ENCODE results near the gene DUSP9. TPM values are rescaled to one million over a fixed set of nuclear protein-coding genes. Genes with fewer than 3 reads are reported as not detected.

The DUSP9 gene
- polyA plus RNA-seq, 1 donor (not counting 4 experiments of a cell fraction or from before 2014, with no cell fraction given) = 0.47 TPM

DNA sequence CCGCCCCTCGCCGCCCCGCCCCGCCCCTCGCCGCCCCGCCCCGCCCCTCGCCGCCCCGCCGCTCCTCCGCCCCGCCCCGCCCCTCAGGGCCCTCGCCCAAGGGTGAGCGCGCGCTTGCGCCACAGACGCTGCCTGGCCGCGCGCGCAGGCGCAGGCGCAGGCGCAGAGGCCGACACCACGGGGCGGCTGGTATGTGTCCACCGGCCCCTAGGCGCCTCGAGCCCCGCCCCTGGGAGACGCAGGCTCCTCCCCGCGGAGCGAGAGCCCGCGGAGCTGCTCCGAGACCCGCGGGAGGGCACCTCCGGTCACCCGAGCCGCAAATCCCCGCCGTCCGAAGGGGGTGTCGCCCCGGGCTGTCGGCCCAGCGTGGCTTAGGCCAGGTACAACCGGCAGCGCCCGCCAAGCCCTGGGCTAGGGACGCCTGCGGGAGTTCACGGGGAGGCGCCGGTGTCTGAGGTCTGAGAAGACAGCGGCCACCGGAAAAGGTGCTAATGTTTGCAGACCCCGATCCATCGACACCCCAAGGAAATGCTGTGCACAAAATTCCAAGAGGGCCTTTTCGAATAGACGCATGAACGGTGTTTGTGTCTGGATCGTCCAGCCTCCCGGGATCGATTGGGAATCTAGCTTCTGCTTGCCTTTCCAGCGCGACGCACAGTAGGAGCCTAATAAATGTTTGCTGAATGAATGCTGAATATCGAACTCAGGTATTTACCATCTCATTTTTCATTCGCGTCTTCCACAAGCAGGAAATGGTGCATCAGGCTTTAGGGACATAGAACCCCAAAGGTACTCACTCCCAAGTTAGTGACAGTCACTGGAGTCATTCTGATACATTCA is 47.6 kb upstream of the DUSP9 start:
- Histone ChIP-seq H3K4me1 (ENCODE audit: control insufficient read depth, extremely low read depth, insufficient read depth, low read length) (peaks cover 20% of the 10 kb centered on the region), H3K27me3 (ENCODE audit: control insufficient read depth, extremely low read depth, insufficient read depth, low read length) (no peaks in the 10 kb centered on the region), H3K79me2 (ENCODE audit: control insufficient read depth, insufficient read depth, low read length) (peaks cover 19% of the 10 kb centered on the region), H3K9me1 (ENCODE audit: control insufficient read depth, extremely low read depth, insufficient read depth, low read length) (no peaks in the 10 kb centered on the region), H4K20me1 (ENCODE audit: control insufficient read depth, extremely low read depth, insufficient read depth, low read length) (no peaks in the 10 kb centered on the region), H3K27ac (ENCODE audit: control insufficient read depth, insufficient read depth, low read length) (peak overlapping the region; percentile 1), H3K36me3 (ENCODE audit: control insufficient read depth in 2 of 2, extremely low read depth in 1 of 2, insufficient read depth in 2 of 2, low read length in 2 of 2) (peaks cover 0 to 2% of the 10 kb centered on the region in 2 experiments), H3K9ac (ENCODE audit: control insufficient read depth, extremely low read depth, insufficient read depth, low read length) (peak overlapping the region; percentile 59), H3K4me2 (ENCODE audit: control insufficient read depth, extremely low read depth, insufficient read depth, low read depth, low read length) (peak overlapping the region; percentile 85), H2AFZ (ENCODE audit: control insufficient read depth, low read length) (peak overlapping the region; percentile 59), H3K4me3 (ENCODE audit: control insufficient read depth in 2 of 3, extremely low read depth in 1 of 3, insufficient read depth in 2 of 3, low read depth in 1 of 3, low read length in 3 of 3) (peak overlapping the region; percentile 42 to 72 (median 55)), H3K9me3 (ENCODE audit: control insufficient read depth, low read depth, low read length) (no peaks in the 10 kb centered on the region)
- no peak for TF ChIP-seq CTCF (optimal IDR thresholded peaks at IDR 0.05 in 1 of 3, IDR thresholded peaks at IDR 0.05 in 1 of 3, conservative IDR thresholded peaks at IDR 0.05 in 1 of 3; ENCODE audit: extremely low read depth in 1 of 3, insufficient read depth in 2 of 3, low read length in 3 of 3)
- TF ChIP-seq EZH2 (IDR thresholded peaks at IDR 0.05; ENCODE audit: low read length) = no peak
- FAIRE-seq (no peak), DNase-seq (ENCODE audit: low read depth, low spot score) (peak; percentile 33)
- dilution Hi-C loops (cut with MboI; ENCODE audit: extremely low pct_ligation_motif_present, low sequenced_read_pairs) = no loop called here

DNA sequence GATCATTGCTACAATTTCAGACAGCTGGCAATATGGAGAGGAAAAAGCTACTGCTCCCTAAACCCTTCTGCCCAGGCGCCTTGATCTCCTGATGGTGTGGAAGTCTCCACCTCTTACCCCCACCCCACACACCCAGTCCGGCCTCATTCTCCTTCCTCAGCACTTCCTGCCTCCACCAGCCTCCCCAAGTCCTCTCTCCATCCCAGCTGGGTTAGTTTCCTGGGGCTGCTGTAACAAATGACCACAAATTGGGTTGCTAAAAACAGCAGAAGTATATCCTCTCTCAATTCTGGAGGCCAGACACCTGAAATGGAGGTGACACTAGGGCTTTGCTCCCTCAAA is 47.0 kb upstream of the DUSP9 start:
- Histone ChIP-seq H4K20me1 (ENCODE audit: control insufficient read depth, extremely low read depth, insufficient read depth, low read length) (no peaks in the 10 kb centered on the region), H2AFZ (ENCODE audit: control insufficient read depth, low read length) (peak overlapping the region; percentile 59), H3K9me1 (ENCODE audit: control insufficient read depth, extremely low read depth, insufficient read depth, low read length) (no peaks in the 10 kb centered on the region), H3K79me2 (ENCODE audit: control insufficient read depth, insufficient read depth, low read length) (peaks cover 19% of the 10 kb centered on the region), H3K9ac (ENCODE audit: control insufficient read depth, extremely low read depth, insufficient read depth, low read length) (peak overlapping the region; percentile 59), H3K4me2 (ENCODE audit: control insufficient read depth, extremely low read depth, insufficient read depth, low read depth, low read length) (peak overlapping the region; percentile 85), H3K36me3 (ENCODE audit: control insufficient read depth in 2 of 2, extremely low read depth in 1 of 2, insufficient read depth in 2 of 2, low read length in 2 of 2) (peaks cover 0 to 2% of the 10 kb centered on the region in 2 experiments), H3K4me3 (ENCODE audit: control insufficient read depth in 2 of 3, extremely low read depth in 1 of 3, insufficient read depth in 2 of 3, low read depth in 1 of 3, low read length in 3 of 3) (peak overlapping the region; percentile 42 to 72 (median 55)), H3K9me3 (ENCODE audit: control insufficient read depth, low read depth, low read length) (no peaks in the 10 kb centered on the region), H3K27ac (ENCODE audit: control insufficient read depth, insufficient read depth, low read length) (no peak overlapping the region), H3K4me1 (ENCODE audit: control insufficient read depth, extremely low read depth, insufficient read depth, low read length) (peaks cover 20% of the 10 kb centered on the region), H3K27me3 (ENCODE audit: control insufficient read depth, extremely low read depth, insufficient read depth, low read length) (no peaks in the 10 kb centered on the region)
- DNase-seq (ENCODE audit: low read depth, low spot score) (no peak), FAIRE-seq (no peak)
- TF ChIP-seq CTCF (optimal IDR thresholded peaks at IDR 0.05 in 1 of 3, IDR thresholded peaks at IDR 0.05 in 1 of 3, conservative IDR thresholded peaks at IDR 0.05 in 1 of 3; ENCODE audit: extremely low read depth in 1 of 3, insufficient read depth in 2 of 3, low read length in 3 of 3) = no peak
- no peak for TF ChIP-seq EZH2 (IDR thresholded peaks at IDR 0.05; ENCODE audit: low read length)
- dilution Hi-C loops (cut with MboI; ENCODE audit: extremely low pct_ligation_motif_present, low sequenced_read_pairs) = no loop called here

All from keratinocyte (primary cell).